Fibroblast of the aortic adventitia (primary cell): ENCODE results near the gene HMX2. TPM values are rescaled to one million over a fixed set of nuclear protein-coding genes. Genes with fewer than 3 reads are reported as not detected.

Experiments used
- DNase-seq: peaks from one replicate; pipeline ENCODE4 v3.0.0-alpha.2; 2010; ENCODE audit warnings: low read depth
- H3K4me3 ChIP-seq: 2 replicates; pipeline ENCODE4 v1.5.1; 2011; ENCODE audit warnings: low read depth, mild to moderate bottlenecking, control low read depth, low read length, moderate library complexity
- CTCF ChIP-seq: IDR thresholded peaks from 2 replicates; pipeline ENCODE4 v1.5.1; 2011; ENCODE audit warnings: mild to moderate bottlenecking, low read length, control low read depth, inconsistent platforms; ENCODE audit not compliant: insufficient read depth
- total RNA-seq: library from RNA; depleted of rRNA; stranded (reverse); fragments of >200 nt; gene quantifications from 2 replicates; pipeline ENCODE4 v1.2.3, GENCODE V29; 2012; ENCODE audit warnings: low replicate concordance

HMX2 gene
- total RNA-seq, 1 donor = not detected

DNA sequence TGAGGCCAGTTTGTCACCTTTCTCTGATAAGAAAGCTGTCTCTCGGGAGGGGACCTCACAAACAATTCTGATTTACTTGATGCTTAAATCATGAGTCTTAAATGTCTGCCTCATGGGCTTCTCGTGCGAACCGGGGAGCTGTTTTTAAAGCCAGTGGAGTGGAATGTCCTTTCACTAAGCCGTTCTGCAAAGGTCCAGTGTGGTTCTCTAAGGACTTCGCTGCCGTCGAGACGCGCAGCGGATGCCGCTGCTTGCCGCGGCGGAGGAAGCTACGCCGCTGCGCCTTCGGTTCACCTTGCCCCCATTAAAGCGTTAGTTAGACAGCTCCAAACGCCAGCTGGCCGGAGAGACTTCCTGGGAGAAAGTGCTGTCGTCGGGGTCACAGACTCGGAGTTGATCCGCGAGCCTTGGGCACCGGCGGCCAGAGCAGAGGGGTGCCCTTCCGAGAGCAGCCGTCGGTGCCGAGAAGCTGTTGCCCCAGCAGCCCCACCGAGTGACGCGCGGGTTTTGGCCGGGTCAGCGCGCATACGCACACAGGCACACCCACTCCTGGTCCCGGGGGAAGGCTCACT is 13.5 kb upstream of the HMX2 start:
- DNase-seq = no peak
- TF ChIP-seq CTCF = no peak
- H3K4me3 ChIP-seq = no peak overlapping the region

- no peak overlapping the region for H3K4me3 ChIP-seq
- no peak for TF ChIP-seq CTCF
- no peak for DNase-seq
These were observed 13.0 kb upstream of the HMX2 start for GRCh38 chr10:123134915-123135414.

DNA sequence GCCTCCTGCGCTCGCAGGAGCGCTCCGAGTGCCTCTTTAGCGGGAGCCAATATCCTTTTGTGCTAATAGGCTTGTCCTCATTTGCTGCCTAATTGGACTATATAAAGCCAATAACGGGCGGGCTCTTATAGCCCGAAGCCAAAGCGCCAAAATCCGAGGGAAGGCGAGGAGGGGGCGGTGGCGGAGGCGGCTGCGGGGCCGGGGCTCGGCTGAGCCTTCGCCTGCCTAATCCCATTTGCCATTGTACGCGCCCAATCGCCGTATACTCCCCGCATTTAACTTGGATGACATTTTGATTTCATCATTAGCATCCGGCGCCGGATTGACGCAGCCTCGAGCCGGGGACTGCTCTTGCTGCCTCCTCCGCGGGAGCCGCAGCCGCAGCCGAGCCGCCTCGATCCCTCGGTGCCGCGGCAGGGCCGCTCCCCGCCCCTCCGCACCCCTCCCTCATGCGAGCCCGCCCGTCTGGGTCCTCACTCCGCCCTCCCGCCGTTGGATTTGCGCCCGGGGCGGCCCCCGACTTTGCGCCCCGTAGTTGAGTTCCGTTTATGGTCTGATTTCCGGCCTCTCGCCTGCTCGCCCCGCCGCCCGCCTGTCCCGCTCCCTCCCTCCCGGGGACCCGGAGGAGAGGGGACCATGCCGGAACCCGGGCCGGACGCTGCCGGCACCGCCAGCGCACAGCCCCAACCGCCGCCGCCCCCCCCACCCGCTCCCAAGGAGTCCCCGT is 12.4 kb upstream of the HMX2 start, which contains the start of gene HMX3:
TSS of gene HMX3 (plus strand) at position 556 of the 727 bp plus-strand sequence. CDS start at position 637, 81 bp downstream.
- TF ChIP-seq CTCF = no peak
- DNase-seq = no peak
- H3K4me3 ChIP-seq = peak within 1 kb of the TSS; percentile 31

DNA sequence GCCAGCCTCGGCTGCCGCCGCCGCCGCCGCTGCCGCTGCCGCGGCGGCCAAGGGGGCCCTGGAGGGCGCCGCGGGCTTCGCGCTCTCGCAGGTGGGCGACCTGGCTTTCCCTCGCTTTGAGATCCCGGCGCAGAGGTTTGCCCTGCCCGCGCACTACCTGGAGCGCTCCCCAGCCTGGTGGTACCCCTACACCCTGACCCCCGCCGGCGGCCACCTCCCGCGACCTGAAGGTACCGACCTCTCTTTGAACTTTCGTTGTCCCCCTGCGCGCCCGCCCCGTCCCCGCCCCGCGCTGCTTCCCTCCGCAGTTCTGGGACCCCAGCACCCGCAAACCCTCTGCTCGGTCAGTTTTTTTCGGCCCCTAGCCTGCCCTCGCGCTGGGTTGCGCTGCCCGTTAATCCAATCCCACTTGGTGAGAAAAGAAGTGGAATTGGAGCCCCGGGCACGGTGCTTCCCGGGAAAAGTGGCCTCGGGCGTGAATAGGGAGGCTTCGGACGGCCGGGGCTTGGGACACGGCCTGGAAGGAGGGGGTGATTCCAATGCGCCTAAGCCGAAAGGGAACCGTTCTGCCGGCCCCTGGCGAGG is 11.6 kb upstream of the HMX2 start:
- no peak for DNase-seq
- no peak for TF ChIP-seq CTCF
- no peak overlapping the region for H3K4me3 ChIP-seq

DNA sequence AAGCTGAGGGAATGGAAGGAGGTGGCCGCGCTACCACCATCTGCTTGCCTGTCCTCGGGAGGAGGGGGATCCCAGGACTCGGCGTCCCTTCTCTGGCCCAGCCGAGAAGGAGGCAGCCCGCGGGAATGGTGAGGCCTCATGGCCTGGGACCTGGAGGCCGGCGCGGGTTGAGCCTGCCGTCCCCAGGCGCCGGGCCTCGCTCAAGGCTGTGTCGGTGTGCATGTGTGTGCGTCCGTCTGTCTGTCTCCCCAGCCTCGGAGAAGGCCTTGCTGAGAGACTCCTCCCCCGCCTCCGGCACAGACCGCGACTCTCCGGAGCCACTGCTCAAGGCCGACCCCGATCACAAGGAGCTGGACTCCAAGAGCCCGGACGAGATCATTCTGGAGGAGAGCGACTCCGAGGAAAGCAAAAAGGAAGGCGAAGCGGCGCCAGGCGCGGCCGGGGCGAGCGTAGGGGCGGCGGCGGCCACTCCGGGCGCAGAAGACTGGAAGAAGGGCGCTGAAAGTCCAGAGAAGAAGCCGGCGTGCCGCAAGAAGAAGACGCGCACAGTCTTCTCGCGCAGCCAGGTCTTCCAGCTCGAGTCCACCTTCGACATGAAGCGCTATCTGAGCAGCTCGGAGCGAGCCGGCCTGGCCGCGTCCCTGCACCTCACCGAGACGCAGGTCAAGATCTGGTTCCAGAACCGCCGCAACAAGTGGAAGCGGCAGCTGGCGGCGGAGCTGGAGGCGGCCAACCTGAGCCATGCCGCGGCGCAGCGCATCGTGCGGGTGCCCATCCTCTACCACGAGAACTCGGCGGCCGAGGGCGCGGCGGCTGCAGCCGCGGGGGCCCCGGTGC is 10.9 kb upstream of the HMX2 start:
- TF ChIP-seq CTCF = no peak
- H3K4me3 ChIP-seq = no peak overlapping the region
- DNase-seq = no peak

DNA sequence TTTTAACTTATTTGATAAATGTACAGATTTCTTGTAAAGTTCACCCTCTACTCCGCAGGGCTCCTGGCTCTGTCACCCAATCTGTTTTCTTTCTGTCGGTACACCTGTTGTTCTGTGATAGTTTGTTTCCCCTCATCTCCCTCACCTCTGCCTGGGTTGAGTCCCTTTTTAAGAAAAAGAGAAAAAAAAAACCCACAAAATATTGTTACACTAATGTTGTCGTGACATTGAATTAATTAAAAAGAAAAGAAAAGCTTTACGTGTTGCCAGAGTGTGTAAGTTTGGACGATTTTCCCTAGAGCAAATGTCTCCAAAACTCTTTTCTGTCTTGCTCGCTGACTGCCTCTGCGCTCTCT is 8.8 kb upstream of the HMX2 start:
- DNase-seq = no peak
- no peak for TF ChIP-seq CTCF
- no peak overlapping the region for H3K4me3 ChIP-seq
